ENCODE data around the gene ZBTB12. TPM values are rescaled to one million over a fixed set of nuclear protein-coding genes. Genes with fewer than 3 reads are reported as not detected.

Gene ZBTB12
- total and polyA plus RNA-seq, 2 of the 4 experiments (the other 2 are of a cell fraction), result 2.0 to 8.5 TPM

DNA sequence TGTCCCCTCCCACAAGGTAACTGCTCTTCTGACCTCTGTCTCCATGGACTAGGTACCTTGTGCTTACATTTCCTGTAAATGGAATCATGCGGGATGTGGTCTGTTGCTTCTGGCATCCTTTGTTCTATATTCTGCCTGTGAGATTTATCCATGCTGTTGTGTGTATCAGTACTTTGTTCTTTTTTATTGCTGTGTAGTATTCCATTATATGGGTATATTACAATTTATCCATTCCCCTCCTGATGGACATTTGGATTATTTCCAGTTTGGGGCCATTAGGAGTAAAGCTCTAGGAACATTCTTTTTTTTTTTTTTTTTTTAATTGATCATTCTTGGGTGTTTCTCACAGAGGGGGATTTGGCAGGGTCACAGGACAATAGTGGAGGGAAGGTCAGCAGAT, 29.1 kb upstream of the ZBTB12 start:
- H3K14ac ChIP-seq (replicated peaks; ENCODE audit: low read depth, low read length), result no peak overlapping the region
- no peak overlapping the region for H3K9ac ChIP-seq (ENCODE audit: low read depth, low read length)
- no peak overlapping the region for H4K5ac ChIP-seq (ENCODE audit: low read depth, low read length)
- H3K36me3 ChIP-seq (ENCODE audit: control insufficient read depth, insufficient read depth, low read length), result no peaks in the 10 kb centered on the region
- no peak overlapping the region for H4K8ac ChIP-seq (ENCODE audit: low read depth in 2 of 2, low read length in 2 of 2)
- H3K79me1 ChIP-seq (ENCODE audit: low read depth in 1 of 2, low read length in 2 of 2), result no peaks in the 10 kb centered on the region
- TF ChIP-seq FOS (IDR thresholded peaks at IDR 0.05; ENCODE audit: low read depth, low read length) (no peak), CEBPB (IDR thresholded peaks at IDR 0.05; ENCODE audit: low read depth, low read length) (no peak), NFE2L2 (IDR thresholded peaks at IDR 0.05; ENCODE audit: low read depth, low read length) (no peak), MAZ (IDR thresholded peaks at IDR 0.05; ENCODE audit: borderline replicate concordance, low read depth, low read length) (no peak), RFX5 (IDR thresholded peaks at IDR 0.05; ENCODE audit: low read depth, low read length) (no peak), BHLHE40 (IDR thresholded peaks at IDR 0.05; ENCODE audit: low read depth, low read length) (no peak), SMC3 (IDR thresholded peaks at IDR 0.05; ENCODE audit: low read depth, low read length) (no peak)
- TF ChIP-seq, protein P1, sequence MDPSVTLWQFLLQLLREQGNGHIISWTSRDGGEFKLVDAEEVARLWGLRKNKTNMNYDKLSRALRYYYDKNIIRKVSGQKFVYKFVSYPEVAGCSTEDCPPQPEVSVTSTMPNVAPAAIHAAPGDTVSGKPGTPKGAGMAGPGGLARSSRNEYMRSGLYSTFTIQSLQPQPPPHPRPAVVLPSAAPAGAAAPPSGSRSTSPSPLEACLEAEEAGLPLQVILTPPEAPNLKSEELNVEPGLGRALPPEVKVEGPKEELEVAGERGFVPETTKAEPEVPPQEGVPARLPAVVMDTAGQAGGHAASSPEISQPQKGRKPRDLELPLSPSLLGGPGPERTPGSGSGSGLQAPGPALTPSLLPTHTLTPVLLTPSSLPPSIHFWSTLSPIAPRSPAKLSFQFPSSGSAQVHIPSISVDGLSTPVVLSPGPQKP (IDR thresholded peaks at IDR 0.05; ENCODE audit: borderline replicate concordance, low read depth, low read length), result no peak
- in situ Hi-C loops (cut with MboI; ENCODE audit: low sequenced_read_pairs) (no loop called here), dilution Hi-C loops (cut with HindIII; ENCODE audit: low sequenced_read_pairs, unreplicated experiment) (no loop called here), intact Hi-C loops (cut with micrococcal nuclease) (no loop called here)
- no peak overlapping the region for H3K4ac ChIP-seq (ENCODE audit: low read depth, low read length)
- H2AK5ac ChIP-seq (ENCODE audit: low read depth, low read length), result no peak overlapping the region
- DNase-seq, result no peak
- H2BK120ac ChIP-seq (ENCODE audit: low read depth, low read length), result no peak overlapping the region
- no peak overlapping the region for H3K4me2 ChIP-seq (ENCODE audit: low read depth, low read length)
- no peaks in the 10 kb centered on the region for H4K20me1 ChIP-seq (ENCODE audit: insufficient read depth, low read length)
- peaks cover 1% of the 10 kb centered on the region; the same call in 1 of the 2 replicates for H3K4me1 ChIP-seq (ENCODE audit: control insufficient read depth, insufficient read depth, low read length)
- H2BK15ac ChIP-seq (ENCODE audit: low read depth, low read length), result no peak overlapping the region
- H3K4me3 ChIP-seq (ENCODE audit: insufficient read depth, low read depth, low read length), result no peak overlapping the region
- no TSS peak for BruUV-seq (replicated peaks)
- POLR2A ChIA-PET (ENCODE audit: unreplicated experiment), result no interaction called here
- no peak overlapping the region for H4K91ac ChIP-seq (ENCODE audit: insufficient read depth, low read depth, low read length)
- no peak overlapping the region for H2BK20ac ChIP-seq (ENCODE audit: low read depth, low read length)
- H2AFZ ChIP-seq (replicated peaks; ENCODE audit: low read length, poor library complexity), result no peak overlapping the region
- no peak overlapping the region for H3K23ac ChIP-seq (ENCODE audit: low read depth, low read length)
- no CpG with 5 or more reads among the region's 1 CpG for WGBS, 2 experiments (ENCODE audit: extremely low coverage in 2 of 2, insufficient read length in 1 of 2)
- H3K9me3 ChIP-seq (ENCODE audit: control insufficient read depth, insufficient read depth, low read length), result no peaks in the 10 kb centered on the region
- 0 out of 2 replicates have a peak, but pooled peaks cover 3% of the 10 kb centered on the region for H3K9me1 ChIP-seq (ENCODE audit: insufficient read depth, low read length)
- no peak overlapping the region for H2BK5ac ChIP-seq (ENCODE audit: low read depth, low read length, poor library complexity, severe bottlenecking)
- H3K56ac ChIP-seq (ENCODE audit: extremely low read depth, insufficient read depth, low read length), result no peak overlapping the region
- no peak overlapping the region for H3K18ac ChIP-seq (ENCODE audit: low read depth, low read length)
- CTCF ChIA-PET, result no interaction called here
- H3K27ac ChIP-seq (ENCODE audit: insufficient read depth, low read length), result no peak overlapping the region
- H2AK9ac ChIP-seq (replicated peaks; ENCODE audit: low read depth, low read length, poor library complexity), result no peak overlapping the region
- no peak for ATAC-seq (ENCODE audit: low read depth)
- peaks cover 8% of the 10 kb centered on the region for H3K27me3 ChIP-seq (ENCODE audit: control insufficient read depth, insufficient read depth, low read length)

Data from IMR-90 (cell line).